K562 (cell line): ENCODE results near the gene RNF213. TPM values are rescaled to one million over a fixed set of nuclear protein-coding genes. Genes with fewer than 3 reads are reported as not detected.
A peak's percentile ranks its signal among the peaks of the same experiment; 100 is the strongest.

Source experiments
- ARNT ChIP-seq, 2 experiments: fragments of 450-650 bp; IDR thresholded peaks; 2 replicates each; pipeline ENCODE4 v1.6.1; 2016; ENCODE audit warnings: mild to moderate bottlenecking in 1 of 2
- BDP1 ChIP-seq: IDR thresholded peaks from 3 replicates; pipeline ENCODE4 v1.6.1; 2011; ENCODE audit not compliant: insufficient read length, insufficient read depth
- DMBX1 ChIP-seq: fragments of 250-450 bp; sonication (Bioruptor Pico); IDR thresholded peaks from 2 replicates; pipeline ENCODE4 v1.8.0; 2022; ENCODE audit warnings: inconsistent platforms, mild to moderate bottlenecking, moderate library complexity, borderline replicate concordance
- E2F3 ChIP-seq: fragments of 250-450 bp; sonication (Bioruptor Pico); IDR thresholded peaks from 2 replicates; pipeline ENCODE4 v1.4.0; 2020; ENCODE audit warnings: mild to moderate bottlenecking
- E2F5 ChIP-seq: sonication (generic); formaldehyde crosslinking; IDR thresholded peaks from 2 replicates; pipeline ENCODE4 v1.8.0; 2022; ENCODE audit warnings: mild to moderate bottlenecking, missing genetic modification reagents
- E2F8 ChIP-seq: fragments of 450-650 bp; IDR thresholded peaks from 2 replicates; pipeline ENCODE4 v1.7.1; 2018; ENCODE audit warnings: mild to moderate bottlenecking, low read depth; ENCODE audit not compliant: partially characterized antibody
- ELF1 ChIP-seq: fragments of 200-800 bp; sonication (Bioruptor generic); IDR thresholded peaks from 2 replicates; pipeline ENCODE4 v1.6.1; 2016; ENCODE audit warnings: missing genetic modification characterization, missing compliant biosample characterization
- ERF ChIP-seq: fragments of 450-650 bp; formaldehyde crosslinking; IDR thresholded peaks from 2 replicates; pipeline ENCODE4 v1.4.0; 2020; ENCODE audit warnings: mild to moderate bottlenecking, mixed read lengths
- HCFC1 ChIP-seq: IDR thresholded peaks from 2 replicates; pipeline ENCODE4 v1.6.1; 2012; ENCODE audit warnings: low read depth, low read length, improper control_type of control experiment
- HNRNPL ChIP-seq: fragments of 200-400 bp; formaldehyde crosslinking; IDR thresholded peaks from 2 replicates; pipeline ENCODE4 v1.6.1; 2017; ENCODE audit warnings: low read depth, mild to moderate bottlenecking, low read length
- IFI16 ChIP-seq: fragments of 250-450 bp; sonication (Bioruptor Pico); IDR thresholded peaks from 2 replicates; pipeline ENCODE4 v2.1.2; 2022; ENCODE audit warnings: mild to moderate bottlenecking, inconsistent platforms
- MAZ ChIP-seq, 2 experiments: fragments of 450-650 bp in 1 of 2; sonication (generic) in 1 of 2; formaldehyde crosslinking; IDR thresholded peaks in 1 of 2; conservative IDR thresholded peaks in 1 of 2; 2 replicates each; pipeline versions ENCODE4 v1.4.0 to v1.5.0; 2020; ENCODE audit warnings: mild to moderate bottlenecking in 1 of 2, missing genetic modification reagents in 1 of 2
- MITF ChIP-seq: IDR thresholded peaks from 2 replicates; pipeline ENCODE4 v1.6.1; 2014; ENCODE audit warnings: antibody characterized with exemption
- NONO ChIP-seq, 2 experiments: fragments of 200-400 bp in 1 of 2; fragments of 450-650 bp in 1 of 2; formaldehyde crosslinking in 1 of 2; IDR thresholded peaks; 2 replicates each; pipeline ENCODE4 v1.6.1; 2017; ENCODE audit warnings: low read depth in 2 of 2, mild to moderate bottlenecking in 2 of 2, moderate library complexity in 2 of 2, low read length in 1 of 2
- SIN3B ChIP-seq: fragments of 450-650 bp; IDR thresholded peaks from 2 replicates; pipeline ENCODE4 v1.6.1; 2017; ENCODE audit warnings: low read depth, mild to moderate bottlenecking, moderate library complexity
- SLC30A9 ChIP-seq: fragments of 250-450 bp; sonication (Bioruptor Pico); IDR thresholded peaks from 2 replicates; pipeline ENCODE4 v1.8.0; 2022; ENCODE audit warnings: mild to moderate bottlenecking, moderate library complexity
- SMAD2 ChIP-seq: fragments of 150-350 bp; IDR thresholded peaks from 2 replicates; pipeline ENCODE4 v1.6.1; 2014; ENCODE audit warnings: low read depth, mild to moderate bottlenecking, low read length
- TARDBP ChIP-seq: fragments of 450-650 bp; IDR thresholded peaks from 2 replicates; pipeline ENCODE4 v1.6.1; 2016
- TEAD4 ChIP-seq, 2 experiments: sonication (generic) in 1 of 2; formaldehyde crosslinking in 1 of 2; IDR thresholded peaks; 2 replicates each; pipeline versions ENCODE4 v1.6.1 to v1.8.0; 2012 to 2022; ENCODE audit warnings: borderline replicate concordance in 1 of 2, inconsistent platforms in 1 of 2, low read length in 1 of 2, mild to moderate bottlenecking in 1 of 2, missing genetic modification reagents in 1 of 2
- TRIM28 ChIP-seq: fragments of 450-650 bp; IDR thresholded peaks from 2 replicates; pipeline ENCODE4 v1.6.1; 2017
- ZNF57 ChIP-seq: fragments of 450-650 bp; formaldehyde crosslinking; IDR thresholded peaks from 2 replicates; pipeline ENCODE4 v1.4.0; 2020; ENCODE audit warnings: mild to moderate bottlenecking, moderate library complexity
- polyA plus RNA-seq, 8 experiments: library from polyadenylated mRNA; depleted of rRNA in 4 of 8; stranded (reverse) in 5 of 8; unstranded in 3 of 8; fragments of >200 nt; fragmentation: Nextera tagmentation in 2 of 8; fragmentation: Illumina TruSeq in 1 of 8; extraction: Ambion mirVana in 2 of 8; extraction: Trizol in 1 of 8; gene quantifications; 2 replicates each; pipeline versions ENCODE4 v1.2.1 to v1.2.3, GENCODE V29; 2011 to 2014; ENCODE audit warnings: inconsistent platforms in 1 of 8, missing spikeins in 1 of 8
- total RNA-seq, 7 experiments: library from RNA; depleted of rRNA in 6 of 7; stranded (reverse); fragments of >200 nt in 6 of 7; fragmentation: Illumina TruSeq in 2 of 7; extraction: Trizol in 2 of 7; gene quantifications; 2 replicates each; pipeline versions ENCODE4 v1.2.1 to v1.2.3, GENCODE V29; 2011 to 2021; ENCODE audit warnings: low replicate concordance in 1 of 7

The RNF213 gene
- total and polyA plus RNA-seq, 9 of the 15 experiments (the other 6 are each of a cell fraction or from before 2014, with no cell fraction given), result 5.3 to 33.6 (median 17.9) TPM

GRCh38 chr17:80260791-80261158 is at the start of gene RNF213 (continued):
- TF ChIP-seq TEAD4 (IDR thresholded peaks at IDR 0.05; ENCODE audit: low read length) (no peak), TEAD4 (CRISPR knock-in tag; IDR thresholded peaks at IDR 0.05; ENCODE audit: borderline replicate concordance) (no peak), HCFC1 (peak; percentile 19; the same call in 1 of the 2 replicates), MAZ (CRISPR knock-in tag; conservative IDR thresholded peaks at IDR 0.05 in 1 of 2, IDR thresholded peaks at IDR 0.05 in 1 of 2) (peak in 1 of 2 experiments; percentile 78; a peak in 2 of 4 replicates), MITF (0 out of 2 replicates have a peak, but pooled peaks have one; percentile 26), SMAD2 (no peak), E2F8 (no peak), E2F5 (CRISPR knock-in tag) (no peak), BDP1 (no peak), SIN3B (peak; percentile 29; the same call in 1 of the 2 replicates), TARDBP (no peak), E2F3 (CRISPR knock-in tag) (no peak), ZNF57 (no peak), TRIM28 (no peak), ARNT (IDR thresholded peaks at IDR 0.05) (no peak), NONO (IDR thresholded peaks at IDR 0.05; ENCODE audit: low read depth in 2 of 2, low read length in 1 of 2) (peak in 1 of 2 experiments; percentile 76; a peak in 2 of 4 replicates), DMBX1 (CRISPR knock-in tag) (no peak), SLC30A9 (CRISPR knock-in tag) (no peak), ERF (0 out of 2 replicates have a peak, but pooled peaks have one; percentile 59), HNRNPL (0 out of 2 replicates have a peak, but pooled peaks have one; percentile 26), IFI16 (CRISPR knock-in tag) (no peak), ELF1 (tag) (no peak)
